HCT116 (cell line): Measurements from ENCODE around the gene C1orf21. TPM values are rescaled to one million over a fixed set of nuclear protein-coding genes. Genes with fewer than 3 reads are reported as not detected.

Source experiments
- ATAC-seq: fragments of 200-7000 bp; cut with Tn5 transposase; 2 replicates; pipeline ENCODE4 v1.9.1; 2020; ENCODE audit warnings: mild to moderate bottlenecking, moderate library complexity
- BruUV-seq: library from RNA; stranded (reverse); fragments of 400-500 nt; replicated peaks from 2 replicates; lab custom pipeline; 2021; lab: Mats Ljungman, UMichigan
- CTCF ChIA-PET: fragments of 300-600 bp; sonication (Branson Sonifier 250); formaldehyde crosslinking; loops from one replicate; lab custom pipeline; 2021; ENCODE audit warnings: antibody characterized with exemption; lab: Charles Lee
- POLR2A ChIA-PET: fragments of 300-600, 350-600 bp; sonication (Branson Sonifier 250); formaldehyde crosslinking; loops from one replicate; lab custom pipeline; 2021; ENCODE audit warnings: antibody characterized with exemption; lab: Charles Lee
- RAD21 ChIA-PET, 2 experiments: fragments of 300-600 bp; sonication (Branson Sonifier 250); formaldehyde crosslinking; loops; one replicate each; lab custom pipeline; 2023; ENCODE audit warnings: low total read pairs in 2 of 2; ENCODE audit not compliant: uncharacterized antibody in 2 of 2, unreplicated experiment in 2 of 2, low non-redundant PET in 1 of 2; lab: Charles Lee
- DNase-seq: peaks from one replicate; pipeline ENCODE4 v3.0.0-alpha.2; 2010; ENCODE audit warnings: low read depth, low spot score
- H2AFZ ChIP-seq: fragments of 200-600 bp; shearing (Covaris generic), sonication (generic); 2 replicates; pipeline ENCODE4 v1.6.1; 2017; ENCODE audit warnings: low read depth, mixed run types, mixed read lengths, antibody characterized with exemption, low read length; ENCODE audit not compliant: poor library complexity, severe bottlenecking
- H3K27ac ChIP-seq: 2 replicates; pipeline ENCODE4 v1.5.1; 2012; ENCODE audit warnings: low read depth, low read length
- H3K27me3 ChIP-seq: fragments of 200-600 bp; sonication (generic); 2 replicates; pipeline ENCODE4 v1.6.1; 2016; ENCODE audit warnings: mixed run types, low read length, mixed read lengths; ENCODE audit not compliant: insufficient read depth
- H3K36me3 ChIP-seq, 2 experiments: fragments of 200-500 bp in 1 of 2; fragments of 200-600 bp in 1 of 2; sonication (Bioruptor generic) in 1 of 2; sonication (generic) in 1 of 2; 2 replicates each; pipeline versions ENCODE4 v1.5.1 to v1.6.1; 2014 to 2016; ENCODE audit warnings: low read length in 2 of 2, inconsistent platforms in 1 of 2, mixed read lengths in 1 of 2, mixed run types in 1 of 2; ENCODE audit not compliant: insufficient read depth in 2 of 2, control insufficient read depth in 1 of 2
- H3K4me1 ChIP-seq, 2 experiments: fragments of 200-600 bp in 1 of 2; sonication (generic) in 1 of 2; 2 replicates each; pipeline versions ENCODE4 v1.5.1 to v1.6.1; 2012 to 2017; ENCODE audit warnings: low read length in 2 of 2, inconsistent platforms in 1 of 2, mild to moderate bottlenecking in 1 of 2, mixed read lengths in 1 of 2, mixed run types in 1 of 2, moderate library complexity in 1 of 2; ENCODE audit not compliant: insufficient read depth in 2 of 2, control insufficient read depth in 1 of 2
- H3K4me2 ChIP-seq: fragments of 200-600 bp; sonication (generic); 2 replicates; pipeline ENCODE4 v1.6.1; 2017; ENCODE audit warnings: mixed run types, low read length, mixed read lengths
- H3K4me3 ChIP-seq, 2 experiments: fragments of 200-600 bp in 1 of 2; sonication (generic) in 1 of 2; replicated peaks in 1 of 2; 2 replicates each; pipeline ENCODE4 v1.5.1; 2011 to 2016; ENCODE audit warnings: low read length in 2 of 2, control low read depth in 1 of 2, low read depth in 1 of 2, mild to moderate bottlenecking in 1 of 2, mixed read lengths in 1 of 2, mixed run types in 1 of 2
- H3K79me2 ChIP-seq: fragments of 200-600 bp; sonication (generic); 2 replicates; pipeline ENCODE4 v1.6.1; 2017; ENCODE audit warnings: mild to moderate bottlenecking, mixed run types, low read length, moderate library complexity, mixed read lengths; ENCODE audit not compliant: insufficient read depth
- H3K9ac ChIP-seq: fragments of 200-600 bp; sonication (generic); 2 replicates; pipeline ENCODE4 v1.6.1; 2016; ENCODE audit warnings: low read length, mixed read lengths
- H3K9me2 ChIP-seq: fragments of 200-600 bp; sonication (generic), shearing (Covaris generic); 2 replicates; pipeline ENCODE4 v1.6.1; 2017; ENCODE audit warnings: mixed run types, mild to moderate bottlenecking, moderate library complexity; ENCODE audit not compliant: insufficient read depth
- H3K9me3 ChIP-seq, 2 experiments: fragments of 200-500 bp in 1 of 2; fragments of 200-600 bp in 1 of 2; sonication (Bioruptor generic) in 1 of 2; sonication (generic) in 1 of 2; 2 replicates each; pipeline ENCODE4 v1.6.1; 2014 to 2017; ENCODE audit warnings: low read length in 2 of 2, mixed read lengths in 2 of 2, inconsistent platforms in 1 of 2, low read depth in 1 of 2, mild to moderate bottlenecking in 1 of 2, mixed run types in 1 of 2, moderate library complexity in 1 of 2; ENCODE audit not compliant: control insufficient read depth in 1 of 2, insufficient read depth in 1 of 2
- H4K20me1 ChIP-seq: fragments of 200-600 bp; sonication (generic), shearing (Covaris generic); 2 replicates; pipeline ENCODE4 v1.6.1; 2017; ENCODE audit warnings: mixed run types, mild to moderate bottlenecking, moderate library complexity; ENCODE audit not compliant: insufficient read depth
- EGR1 ChIP-seq: IDR thresholded peaks from 2 replicates; pipeline ENCODE4 v1.6.1; 2012; ENCODE audit warnings: low read depth
- EZH2phosphoT487 ChIP-seq: fragments of 200-600 bp; IDR thresholded peaks from 2 replicates; pipeline ENCODE4 v1.6.1; 2018; ENCODE audit warnings: antibody characterized with exemption, borderline replicate concordance
- FOSL1 ChIP-seq: IDR thresholded peaks from 2 replicates; pipeline ENCODE4 v1.6.1; 2012; ENCODE audit warnings: low read depth
- RAD21 ChIP-seq: IDR thresholded peaks from 2 replicates; pipeline ENCODE4 v1.6.1; 2012; ENCODE audit warnings: low read depth, mild to moderate bottlenecking
- SRF ChIP-seq: IDR thresholded peaks from 2 replicates; pipeline ENCODE4 v1.6.1; 2012; ENCODE audit warnings: low read depth
- ZNF274 ChIP-seq: fragments of 200-500 bp; sonication (Bioruptor generic); IDR thresholded peaks from 2 replicates; pipeline ENCODE4 v1.6.1; 2014; ENCODE audit warnings: mild to moderate bottlenecking, low read depth, low read length, inconsistent platforms
- intact Hi-C: fragments of 100-400 bp; cut with micrococcal nuclease; formaldehyde crosslinking; loops from 2 replicates; pipeline ENCODE4 v1.10.0; 2022
- total RNA-seq: library from RNA; stranded (reverse); gene quantifications from one replicate; pipeline ENCODE4 v1.2.1, GENCODE V29; 2021; ENCODE audit not compliant: unreplicated experiment
- TF ChIP-seq, protein P1 (sequence below), 3 experiments: fragments of 200-600 bp in 1 of 3; sonication (generic) in 1 of 3; IDR thresholded peaks in 2 of 3; conservative IDR thresholded peaks in 1 of 3; 2 replicates each; pipeline ENCODE4 v1.5.1; 2012 to 2017; ENCODE audit warnings: low read depth in 2 of 3, low read length in 2 of 3, antibody characterized with exemption in 1 of 3, borderline replicate concordance in 1 of 3, control low read depth in 1 of 3, mild to moderate bottlenecking in 1 of 3, mixed read lengths in 1 of 3, mixed run types in 1 of 3, moderate library complexity in 1 of 3; ENCODE audit not compliant: insufficient read depth in 1 of 3

The C1orf21 gene
- total RNA-seq, 1 experiment from 2014 or later, result 8.9 TPM

- TF ChIP-seq ZNF274, result no peak
- no peak for TF ChIP-seq FOSL1
- TF ChIP-seq, all 23 proteins: peak for 0
These were observed 10.5 kb upstream of the C1orf21 start (continued) for GRCh38 chr1:184376369-184376768.

GRCh38 chr1:184379111-184379752 is 7.6 kb upstream of the C1orf21 start:
- intact Hi-C loops, result no loop called here

More at GRCh38 chr1:184379111-184379752, 7.6 kb upstream of the C1orf21 start:
- POLR2A ChIA-PET, result no interaction called here
- H3K9me2 ChIP-seq, result no peaks in the 10 kb centered on the region
- no peak overlapping the region for H3K4me3 ChIP-seq
- BruUV-seq, result no TSS peak
- ATAC-seq (peak; percentile 82), DNase-seq (no peak)
- H3K9me3 ChIP-seq, result no peaks in the 10 kb centered on the region
- H3K4me2 ChIP-seq, result no peak overlapping the region
- TF ChIP-seq SRF (no peak), RAD21 (peak; percentile 60), ZNF274 (no peak), EGR1 (peak; percentile 58), EZH2phosphoT487 (no peak)
- TF ChIP-seq, protein P1, sequence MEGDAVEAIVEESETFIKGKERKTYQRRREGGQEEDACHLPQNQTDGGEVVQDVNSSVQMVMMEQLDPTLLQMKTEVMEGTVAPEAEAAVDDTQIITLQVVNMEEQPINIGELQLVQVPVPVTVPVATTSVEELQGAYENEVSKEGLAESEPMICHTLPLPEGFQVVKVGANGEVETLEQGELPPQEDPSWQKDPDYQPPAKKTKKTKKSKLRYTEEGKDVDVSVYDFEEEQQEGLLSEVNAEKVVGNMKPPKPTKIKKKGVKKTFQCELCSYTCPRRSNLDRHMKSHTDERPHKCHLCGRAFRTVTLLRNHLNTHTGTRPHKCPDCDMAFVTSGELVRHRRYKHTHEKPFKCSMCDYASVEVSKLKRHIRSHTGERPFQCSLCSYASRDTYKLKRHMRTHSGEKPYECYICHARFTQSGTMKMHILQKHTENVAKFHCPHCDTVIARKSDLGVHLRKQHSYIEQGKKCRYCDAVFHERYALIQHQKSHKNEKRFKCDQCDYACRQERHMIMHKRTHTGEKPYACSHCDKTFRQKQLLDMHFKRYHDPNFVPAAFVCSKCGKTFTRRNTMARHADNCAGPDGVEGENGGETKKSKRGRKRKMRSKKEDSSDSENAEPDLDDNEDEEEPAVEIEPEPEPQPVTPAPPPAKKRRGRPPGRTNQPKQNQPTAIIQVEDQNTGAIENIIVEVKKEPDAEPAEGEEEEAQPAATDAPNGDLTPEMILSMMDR (IDR thresholded peaks at IDR 0.05 in 2 of 3, conservative IDR thresholded peaks at IDR 0.05 in 1 of 3; ENCODE audit: borderline replicate concordance in 1 of 3, insufficient read depth in 1 of 3, low read depth in 2 of 3, low read length in 2 of 3), result peak; percentile 36 to 46 (median 39); a peak in 4 of 6 replicates
- no peaks in the 10 kb centered on the region for H3K27me3 ChIP-seq
- H2AFZ ChIP-seq, result peak overlapping the region; percentile 53
- no peaks in the 10 kb centered on the region for H4K20me1 ChIP-seq
- no peaks in the 10 kb centered on the region for H3K79me2 ChIP-seq
- CTCF ChIA-PET, result interaction anchor here (1.5 to 2.1 kb wide), 3 partner anchors 184 to 312 kb away, joined by 7 to 13 read pairs (median 8); no protein-coding TSS in a partner anchor
- H3K9ac ChIP-seq, result no peak overlapping the region
- RAD21 ChIA-PET, result interaction anchor here in 1 of 2 experiments (1.2 kb wide), 1 partner anchor 285 kb away, joined by 4 read pairs; no protein-coding TSS in a partner anchor
- no peak overlapping the region for H3K27ac ChIP-seq
- H3K36me3 ChIP-seq, result no peaks in the 10 kb centered on the region
- no peaks in the 10 kb centered on the region for H3K4me1 ChIP-seq
